Neural cell (in vitro differentiated cells): ENCODE measurements around the gene BCAS1. TPM values are rescaled to one million over a fixed set of nuclear protein-coding genes. Genes with fewer than 3 reads are reported as not detected.

ENCODE experiments used
- H2AFZ ChIP-seq: fragments of 200-600, 300-800 bp; sonication (generic), shearing (Covaris generic); 2 replicates; pipeline ENCODE4 v1.6.0; 2014; ENCODE audit warnings: low read depth, mild to moderate bottlenecking, antibody characterized with exemption, low read length, moderate library complexity
- H3F3A ChIP-seq: fragments of 200-600 bp; shearing (Covaris generic); 2 replicates; pipeline ENCODE4 v1.6.1; 2016; ENCODE audit warnings: mild to moderate bottlenecking, moderate library complexity, mixed read lengths, antibody characterized with exemption, low read length; ENCODE audit not compliant: insufficient read depth, poor library complexity, severe bottlenecking
- H3K27ac ChIP-seq: fragments of 200-600, 300-800 bp; sonication (generic), shearing (Covaris generic); 2 replicates; pipeline ENCODE4 v1.5.1; 2014; ENCODE audit warnings: mild to moderate bottlenecking, low read length, moderate library complexity
- H3K27me3 ChIP-seq: fragments of 300-800, 200-600 bp; sonication (generic), shearing (Covaris generic); 2 replicates; pipeline ENCODE4 v1.6.0; 2014; ENCODE audit warnings: mild to moderate bottlenecking, low read depth, low read length, moderate library complexity; ENCODE audit not compliant: insufficient read depth
- H3K36me3 ChIP-seq: fragments of 300-800, 200-600 bp; sonication (generic), shearing (Covaris generic); 2 replicates; pipeline ENCODE4 v1.5.1; 2014; ENCODE audit warnings: mild to moderate bottlenecking, antibody characterized with exemption, low read length, moderate library complexity; ENCODE audit not compliant: insufficient read depth
- H3K4me2 ChIP-seq: fragments of 300-800, 200-600 bp; sonication (generic), shearing (Covaris generic); 2 replicates; pipeline ENCODE4 v1.6.0; 2014; ENCODE audit warnings: mild to moderate bottlenecking, low read length
- H3K4me3 ChIP-seq: fragments of 300-800, 200-600 bp; sonication (generic), shearing (Covaris generic); 2 replicates; pipeline ENCODE4 v1.5.1; 2014; ENCODE audit warnings: mild to moderate bottlenecking, low read length, moderate library complexity
- H3K79me2 ChIP-seq: fragments of 200-600 bp; shearing (Covaris generic); replicated peaks from 2 replicates; pipeline ENCODE4 v1.6.0; 2014; ENCODE audit warnings: mild to moderate bottlenecking, low read length, moderate library complexity; ENCODE audit not compliant: insufficient read depth
- H3K9ac ChIP-seq: fragments of 300-800, 200-600 bp; sonication (generic), shearing (Covaris generic); 2 replicates; pipeline ENCODE4 v1.6.1; 2016; ENCODE audit warnings: mild to moderate bottlenecking, low read length, mixed read lengths
- H3K9me2 ChIP-seq: fragments of 200-600 bp; shearing (Covaris generic); 2 replicates; pipeline ENCODE4 v1.6.1; 2016; ENCODE audit warnings: mild to moderate bottlenecking, low read length, mixed read lengths; ENCODE audit not compliant: insufficient read depth
- H3K9me3 ChIP-seq: fragments of 200-600, 300-800 bp; sonication (generic), shearing (Covaris generic); 2 replicates; pipeline ENCODE4 v1.6.1; 2016; ENCODE audit warnings: mild to moderate bottlenecking, mixed run types, low read length, moderate library complexity, mixed read lengths
- H4K20me1 ChIP-seq: fragments of 200-600 bp; shearing (Covaris generic); 2 replicates; pipeline ENCODE4 v1.6.1; 2016; ENCODE audit warnings: mild to moderate bottlenecking, mixed run types; ENCODE audit not compliant: insufficient read depth
- CTCF ChIP-seq: fragments of 450-650 bp; IDR thresholded peaks from 2 replicates; pipeline ENCODE4 v1.5.1; 2014; ENCODE audit warnings: antibody characterized with exemption, mild to moderate bottlenecking, moderate library complexity; ENCODE audit not compliant: poor library complexity, severe bottlenecking
- EP300 ChIP-seq: fragments of 450-650 bp; conservative IDR thresholded peaks from 2 replicates; pipeline ENCODE4 v1.6.1; 2014; ENCODE audit warnings: antibody characterized with exemption, mild to moderate bottlenecking, moderate library complexity; ENCODE audit not compliant: poor library complexity, severe bottlenecking
- EZH2 ChIP-seq: fragments of 200-600, 300-800 bp; shearing (Covaris generic), sonication (generic); IDR thresholded peaks from 2 replicates; pipeline ENCODE4 v1.6.1; 2014; ENCODE audit warnings: antibody characterized with exemption, low read length, borderline replicate concordance, mild to moderate bottlenecking; ENCODE audit not compliant: insufficient read depth, poor library complexity, severe bottlenecking
- MXI1 ChIP-seq: fragments of 450-650 bp; conservative IDR thresholded peaks from 2 replicates; pipeline ENCODE4 v1.6.1; 2014; ENCODE audit warnings: antibody characterized with exemption, mild to moderate bottlenecking; ENCODE audit not compliant: poor library complexity, severe bottlenecking
- POLR2AphosphoS5 ChIP-seq: IDR thresholded peaks from 2 replicates; pipeline ENCODE4 v1.6.1; 2012
- RAD21 ChIP-seq: fragments of 450-650 bp; conservative IDR thresholded peaks from 2 replicates; pipeline ENCODE4 v1.6.1; 2014; ENCODE audit warnings: antibody characterized with exemption, mild to moderate bottlenecking, moderate library complexity
- REST ChIP-seq: IDR thresholded peaks from 2 replicates; pipeline ENCODE4 v1.6.1; 2012; ENCODE audit warnings: borderline replicate concordance
- SMC3 ChIP-seq: fragments of 450-650 bp; conservative IDR thresholded peaks from 2 replicates; pipeline ENCODE4 v1.6.1; 2014; ENCODE audit warnings: antibody characterized with exemption, mild to moderate bottlenecking, moderate library complexity; ENCODE audit not compliant: poor library complexity
- TAF1 ChIP-seq: IDR thresholded peaks from 2 replicates; pipeline ENCODE4 v1.6.1; 2012; ENCODE audit warnings: low read depth
- polyA plus RNA-seq: library from polyadenylated mRNA; depleted of rRNA; stranded (reverse); fragments of >200 nt; gene quantifications from 2 replicates; pipeline ENCODE4 v1.2.3, GENCODE V29; 2014

Gene BCAS1
- polyA plus RNA-seq, 1 donor from 2014 or later, result not detected

DNA sequence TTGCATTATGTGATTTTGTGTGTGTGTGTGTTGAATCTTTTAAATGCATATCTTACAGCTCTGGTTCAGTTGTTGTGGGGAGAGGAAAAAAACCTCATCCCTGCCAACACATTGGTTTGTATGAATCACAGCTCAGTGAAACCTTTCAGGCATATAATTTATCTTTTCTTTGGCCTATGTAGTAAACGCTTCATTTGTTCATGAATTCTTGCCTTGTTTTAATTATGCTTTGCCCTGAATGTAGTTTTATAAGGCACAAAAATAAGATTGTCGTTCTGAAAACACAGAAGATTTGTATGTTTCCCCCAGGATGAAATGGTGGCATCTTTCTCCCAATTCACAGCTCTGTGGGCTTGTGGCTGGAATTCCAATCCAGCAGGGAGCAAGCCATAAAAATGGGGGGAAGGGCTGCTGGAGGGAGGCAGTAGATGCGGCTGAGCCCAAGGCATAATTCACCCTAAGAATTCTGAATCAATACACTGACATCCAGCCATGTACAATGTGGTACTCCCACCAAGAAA lies 45.1 kb downstream of the BCAS1 start:
- Histone ChIP-seq H3K36me3 (no peaks in the 10 kb centered on the region), H4K20me1 (no peaks in the 10 kb centered on the region), H3K9me3 (no peaks in the 10 kb centered on the region), H3K9ac (no peak overlapping the region), H3K9me2 (no peaks in the 10 kb centered on the region), H3K4me2 (no peak overlapping the region), H3K27ac (no peak overlapping the region), H3K4me3 (no peak overlapping the region), H2AFZ (no peak overlapping the region), H3K27me3 (no peaks in the 10 kb centered on the region), H3F3A (no peaks in the 10 kb centered on the region), H3K79me2 (no peaks in the 10 kb centered on the region)
- TF ChIP-seq CTCF (no peak), REST (no peak), TAF1 (no peak), MXI1 (no peak), EP300 (no peak), RAD21 (no peak), SMC3 (no peak), POLR2AphosphoS5 (no peak), EZH2 (no peak)

- no peak overlapping the region for H3K4me2 ChIP-seq
- no peaks in the 10 kb centered on the region for H3K9me3 ChIP-seq
- H3F3A ChIP-seq, result no peaks in the 10 kb centered on the region
- H3K79me2 ChIP-seq, result no peaks in the 10 kb centered on the region
- no peaks in the 10 kb centered on the region for H4K20me1 ChIP-seq
- no peaks in the 10 kb centered on the region for H3K27me3 ChIP-seq
- H3K27ac ChIP-seq, result no peak overlapping the region
- no peak for TF ChIP-seq POLR2AphosphoS5
- TF ChIP-seq REST, result no peak
- TF ChIP-seq EP300, result no peak
- H3K9me2 ChIP-seq, result no peaks in the 10 kb centered on the region
- H3K9ac ChIP-seq, result no peak overlapping the region
- H3K4me3 ChIP-seq, result no peak overlapping the region
- no peak overlapping the region for H2AFZ ChIP-seq
- no peaks in the 10 kb centered on the region for H3K36me3 ChIP-seq
Observed at GRCh38 chr20:54023406-54023805, 47.0 kb downstream of the BCAS1 start.
